DMS 273 (cell line): ENCODE results near the gene NVL.
"Not testable (repeated sequence)": the region's sequence is repeated elsewhere in the genome, so short reads cannot be mapped to it uniquely, and the experiment has no call there.

ENCODE experiments used
- DNase-seq: peaks from one replicate; lab custom pipeline; 2025; ENCODE audit not compliant: unreplicated experiment; lab: John Stamatoyannopoulos, UW

Gene NVL

GRCh38 chr1:224237119-224237881 lies 92.7 kb downstream of the NVL start:
- no peak for DNase-seq

- no peak for DNase-seq
These were observed 94.0 kb downstream of the NVL start for GRCh38 chr1:224235813-224236493.

- no peak for DNase-seq
These were observed 96.0 kb downstream of the NVL start for GRCh38 chr1:224234017-224234416.

GRCh38 chr1:224226849-224227502 lies 103.0 kb downstream of the NVL start:
- no peak for DNase-seq

GRCh38 chr1:224223819-224224714 lies 105.9 kb downstream of the NVL start:
- peak; percentile 91 for DNase-seq

- peak; percentile 46 for DNase-seq
These were observed 110.3 kb downstream of the NVL start for GRCh38 chr1:224219612-224220059.

GRCh38 chr1:224219011-224219611 lies 110.9 kb downstream of the NVL start:
- DNase-seq = peak; percentile 49

- DNase-seq = peak; percentile 31
These were observed 112.0 kb downstream of the NVL start for GRCh38 chr1:224217655-224218623.

- no peak for DNase-seq
These were observed 113.6 kb downstream of the NVL start for GRCh38 chr1:224216382-224216781.

- DNase-seq = no peak
These were observed 116.4 kb downstream of the NVL start for GRCh38 chr1:224213438-224214119.

GRCh38 chr1:224212618-224213061 lies 117.3 kb downstream of the NVL start:
- DNase-seq = peak; percentile 55

- DNase-seq = peak; percentile 87
These were observed 118.6 kb downstream of the NVL start for GRCh38 chr1:224211206-224211962.

GRCh38 chr1:224205931-224206538 lies 123.9 kb downstream of the NVL start:
- not testable (repeated sequence) for DNase-seq

- DNase-seq = peak; percentile 32
These were observed 124.5 kb downstream of the NVL start for GRCh38 chr1:224205438-224205840.

- DNase-seq = peak; percentile 45
These were observed 126.5 kb downstream of the NVL start for GRCh38 chr1:224203243-224204016.

GRCh38 chr1:224201853-224202252 lies 128.1 kb downstream of the NVL start:
- DNase-seq = no peak

- no peak for DNase-seq
These were observed 128.6 kb downstream of the NVL start for GRCh38 chr1:224201383-224201782.
